ENCODE data around the gene FAM204A. TPM values are rescaled to one million over a fixed set of nuclear protein-coding genes. Genes with fewer than 3 reads are reported as not detected.
A peak's percentile ranks its signal among the peaks of the same experiment; 100 is the strongest.

FAM204A gene
- 10 to 100 TPM; 69.2 to 73.2 (median 72.7) TPM for total RNA-seq
- total RNA-seq (2013) = 100 TPM

GRCh38 chr10:118341791-118342637 lies at the start of gene FAM204A:
Gene FAM204A, minus strand, starts transcription at chr10:118342324. Its CDS starts 5,909 bp downstream, at chr10:118336415.
- H3K9me3 ChIP-seq (ENCODE audit: control insufficient read depth, insufficient read depth, low read length) = no peaks in the 10 kb centered on the region
- intact Hi-C loops (cut with micrococcal nuclease) = no loop called here
- DNase-seq (peak; percentile 98 to 99), ATAC-seq (peak; percentile 94 to 99 (median 98))
- no peaks in the 10 kb centered on the region for H3K9me3 Mint-ChIP-seq
- H3K27me3 Mint-ChIP-seq (ENCODE audit: low read depth in 2 of 2) = peaks cover 9 to 14% of the 10 kb centered on the region in 2 donors
- H3K27ac Mint-ChIP-seq = peak within 1 kb of the TSS; percentile 87 to 91
- H3K36me3 ChIP-seq (ENCODE audit: control insufficient read depth, insufficient read depth, low read length) = peaks cover 1% of the 10 kb centered on the region
- H3K4me3 ChIP-seq (ENCODE audit: low read length) = peak within 1 kb of the TSS; percentile 88
- peaks cover 43 to 45% of the 10 kb centered on the region in 2 donors for H3K4me1 Mint-ChIP-seq
- H3K27me3 ChIP-seq (ENCODE audit: control insufficient read depth, insufficient read depth, low read length) = peaks cover 4% of the 10 kb centered on the region
- peaks cover 12% of the 10 kb centered on the region for H3K4me1 ChIP-seq (ENCODE audit: control insufficient read depth, insufficient read depth, low read length)
- TF ChIP-seq, protein P1, sequence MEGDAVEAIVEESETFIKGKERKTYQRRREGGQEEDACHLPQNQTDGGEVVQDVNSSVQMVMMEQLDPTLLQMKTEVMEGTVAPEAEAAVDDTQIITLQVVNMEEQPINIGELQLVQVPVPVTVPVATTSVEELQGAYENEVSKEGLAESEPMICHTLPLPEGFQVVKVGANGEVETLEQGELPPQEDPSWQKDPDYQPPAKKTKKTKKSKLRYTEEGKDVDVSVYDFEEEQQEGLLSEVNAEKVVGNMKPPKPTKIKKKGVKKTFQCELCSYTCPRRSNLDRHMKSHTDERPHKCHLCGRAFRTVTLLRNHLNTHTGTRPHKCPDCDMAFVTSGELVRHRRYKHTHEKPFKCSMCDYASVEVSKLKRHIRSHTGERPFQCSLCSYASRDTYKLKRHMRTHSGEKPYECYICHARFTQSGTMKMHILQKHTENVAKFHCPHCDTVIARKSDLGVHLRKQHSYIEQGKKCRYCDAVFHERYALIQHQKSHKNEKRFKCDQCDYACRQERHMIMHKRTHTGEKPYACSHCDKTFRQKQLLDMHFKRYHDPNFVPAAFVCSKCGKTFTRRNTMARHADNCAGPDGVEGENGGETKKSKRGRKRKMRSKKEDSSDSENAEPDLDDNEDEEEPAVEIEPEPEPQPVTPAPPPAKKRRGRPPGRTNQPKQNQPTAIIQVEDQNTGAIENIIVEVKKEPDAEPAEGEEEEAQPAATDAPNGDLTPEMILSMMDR (IDR thresholded peaks at IDR 0.05) = no peak
- under 1% methylated on average over 45 of the region's 45 CpGs for WGBS (ENCODE audit: insufficient coverage)
- H3K4me3 Mint-ChIP-seq = peak within 1 kb of the TSS; percentile 89
- H3K36me3 Mint-ChIP-seq = no peaks in the 10 kb centered on the region
- H3K27ac ChIP-seq (ENCODE audit: low read length) = peak within 1 kb of the TSS; percentile 72

DNA sequence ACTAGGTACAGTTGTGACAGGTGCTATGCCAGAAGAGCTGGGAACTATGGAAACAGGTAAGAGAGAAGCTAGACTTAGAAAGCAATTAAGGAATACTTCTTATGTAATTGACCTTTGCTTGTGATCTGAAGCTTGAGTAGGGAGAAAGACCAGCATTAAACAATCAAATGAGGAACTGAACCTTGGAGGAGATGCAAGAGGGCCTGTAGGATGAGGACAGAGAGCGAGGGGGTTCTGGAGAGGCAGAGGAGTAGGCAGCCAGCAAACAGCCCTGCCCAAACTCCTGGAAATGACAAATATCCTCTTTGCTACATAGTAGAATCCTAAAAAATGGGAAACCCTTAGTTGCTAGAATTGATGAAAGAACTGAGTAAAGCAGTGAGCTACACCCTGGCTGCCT lies 41.6 kb upstream of the FAM204A start:
- Histone ChIP-seq H3K36me3 (ENCODE audit: control insufficient read depth, insufficient read depth, low read length) (no peaks in the 10 kb centered on the region), H3K9me3 (ENCODE audit: control insufficient read depth, insufficient read depth, low read length) (no peaks in the 10 kb centered on the region), H3K4me3 (ENCODE audit: low read length) (no peak overlapping the region), H3K4me1 (ENCODE audit: control insufficient read depth, insufficient read depth, low read length) (no peaks in the 10 kb centered on the region), H3K27ac (ENCODE audit: low read length) (no peak overlapping the region), H3K27me3 (ENCODE audit: control insufficient read depth, insufficient read depth, low read length) (no peaks in the 10 kb centered on the region)
- ATAC-seq (no peak), DNase-seq (no peak)
- 100% methylated on average over 1 of the region's 1 CpG for WGBS (ENCODE audit: insufficient coverage)
- intact Hi-C loops (cut with micrococcal nuclease) = no loop called here
- TF ChIP-seq, protein P1 (IDR thresholded peaks at IDR 0.05) = no peak
- Mint-ChIP-seq H3K36me3 (no peaks in the 10 kb centered on the region), H3K27me3 (ENCODE audit: low read depth in 2 of 2) (peaks cover 33 to 49% of the 10 kb centered on the region in 2 donors), H3K9me3 (no peaks in the 10 kb centered on the region), H3K4me1 (no peaks in the 10 kb centered on the region), H3K4me3 (no peak overlapping the region), H3K27ac (no peak overlapping the region)

DNA sequence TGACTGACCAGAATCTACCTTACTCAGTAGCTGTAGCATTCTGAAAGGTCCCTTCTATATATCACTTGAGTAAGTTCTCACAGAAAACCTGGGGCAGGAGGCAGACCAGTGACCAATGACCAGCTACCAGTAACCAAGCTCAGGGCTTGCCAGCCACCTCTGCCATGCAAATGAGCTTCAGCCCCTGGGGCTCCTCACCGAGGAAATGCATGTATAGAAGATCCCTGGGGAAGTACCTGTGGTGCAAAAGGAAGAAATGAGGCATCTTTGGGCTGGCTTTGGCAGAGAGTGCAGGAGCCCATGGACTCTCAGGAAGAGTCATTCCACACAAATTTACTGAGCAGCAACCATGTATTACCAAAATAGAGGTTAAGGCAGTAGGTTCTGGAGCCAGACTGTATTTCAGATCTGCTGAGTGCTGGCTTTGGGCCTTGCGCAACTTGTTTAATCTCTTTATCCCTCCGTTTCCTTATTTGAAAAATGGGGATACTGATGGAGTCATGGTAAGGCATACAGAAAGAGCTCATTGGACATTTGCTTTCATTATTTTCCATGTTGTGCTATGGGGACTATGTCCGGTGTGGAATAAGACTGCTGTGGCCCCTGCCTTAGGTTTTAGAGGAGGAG lies 41.1 kb upstream of the FAM204A start:
- DNase-seq = no peak
- no peak for ATAC-seq
- 79% methylated on average over 4 of the region's 4 CpGs for WGBS (ENCODE audit: insufficient coverage)
- no peaks in the 10 kb centered on the region for H3K36me3 Mint-ChIP-seq
- H3K27ac ChIP-seq (ENCODE audit: low read length) = no peak overlapping the region
- peaks cover 35 to 55% of the 10 kb centered on the region in 2 donors for H3K27me3 Mint-ChIP-seq (ENCODE audit: low read depth in 2 of 2)
- H3K4me1 ChIP-seq (ENCODE audit: control insufficient read depth, insufficient read depth, low read length) = no peaks in the 10 kb centered on the region
- H3K4me1 Mint-ChIP-seq = no peaks in the 10 kb centered on the region
- H3K9me3 Mint-ChIP-seq = no peaks in the 10 kb centered on the region
- no peaks in the 10 kb centered on the region for H3K27me3 ChIP-seq (ENCODE audit: control insufficient read depth, insufficient read depth, low read length)
- no peak overlapping the region for H3K27ac Mint-ChIP-seq
- H3K36me3 ChIP-seq (ENCODE audit: control insufficient read depth, insufficient read depth, low read length) = no peaks in the 10 kb centered on the region
- H3K4me3 ChIP-seq (ENCODE audit: low read length) = no peak overlapping the region
- intact Hi-C loops (cut with micrococcal nuclease) = no loop called here
- no peak overlapping the region for H3K4me3 Mint-ChIP-seq
- no peaks in the 10 kb centered on the region for H3K9me3 ChIP-seq (ENCODE audit: control insufficient read depth, insufficient read depth, low read length)
- TF ChIP-seq, protein P1 (IDR thresholded peaks at IDR 0.05) = no peak
